HL-60 (cell line): ENCODE measurements around the gene TMEM204.

Experiments
- DNase-seq, 2 experiments: peaks; one replicate each; pipeline ENCODE4 v3.0.0-alpha.2; 2010 to 2020; ENCODE audit warnings: low read depth in 1 of 2, low spot score in 1 of 2
- H3K27ac ChIP-seq: fragments of 250-450 bp; sonication (Bioruptor Pico); replicated peaks from 2 replicates; pipeline ENCODE4 v1.5.1; 2020; ENCODE audit warnings: mild to moderate bottlenecking, moderate library complexity
- H3K27me3 ChIP-seq: fragments of 250-450 bp; sonication (Bioruptor Pico); 2 replicates; pipeline ENCODE4 v1.5.1; 2021; ENCODE audit warnings: mild to moderate bottlenecking, moderate library complexity; ENCODE audit not compliant: insufficient read depth, poor library complexity, severe bottlenecking
- H3K4me3 ChIP-seq: replicated peaks from 2 replicates; pipeline ENCODE4 v1.5.1; 2011; ENCODE audit warnings: mild to moderate bottlenecking, control low read depth, low read length; ENCODE audit not compliant: insufficient read depth
- CTCF ChIP-seq: IDR thresholded peaks from one replicate; pipeline ENCODE4 v1.5.1; 2011; ENCODE audit warnings: low read length, control low read depth, inconsistent platforms; ENCODE audit not compliant: insufficient read depth
- GABPA ChIP-seq: IDR thresholded peaks from 2 replicates; pipeline ENCODE4 v1.6.1; 2012; ENCODE audit warnings: low read depth
- POLR2AphosphoS5 ChIP-seq: IDR thresholded peaks from 2 replicates; pipeline ENCODE4 v1.6.1; 2012; ENCODE audit warnings: low read depth
- REST ChIP-seq: IDR thresholded peaks from 2 replicates; pipeline ENCODE4 v1.6.1; 2012; ENCODE audit warnings: low read depth; ENCODE audit not compliant: insufficient replicate concordance
- SPI1 ChIP-seq: IDR thresholded peaks from 2 replicates; pipeline ENCODE4 v1.6.1; 2012; ENCODE audit warnings: low read depth, mild to moderate bottlenecking, borderline replicate concordance

The TMEM204 gene

GRCh38 chr16:1601489-1601888 is 68.0 kb downstream of the TMEM204 start:
- TF ChIP-seq REST (no peak), GABPA (no peak), SPI1 (no peak), POLR2AphosphoS5 (no peak), CTCF (no peak)
- H3K27me3 ChIP-seq: no peaks in the 10 kb centered on the region

GRCh38 chr16:1602285-1602684 is 68.8 kb downstream of the TMEM204 start:
- Histone ChIP-seq H3K4me3 (no peak overlapping the region), H3K27ac (no peak overlapping the region), H3K27me3 (no peaks in the 10 kb centered on the region)
- no peak for DNase-seq
- TF ChIP-seq POLR2AphosphoS5 (no peak), SPI1 (no peak), REST (no peak), CTCF (no peak), GABPA (no peak)

More at GRCh38 chr16:1601489-1601888, 68.0 kb downstream of the TMEM204 start:
- DNase-seq: no peak
- Histone ChIP-seq H3K4me3 (no peak overlapping the region), H3K27ac (no peak overlapping the region)
